Neuronal stem cell (in vitro differentiated cells): ENCODE results near the gene CCDC92. TPM values are rescaled to one million over a fixed set of nuclear protein-coding genes. Genes with fewer than 3 reads are reported as not detected.

Experiments
- DNase-seq: peaks from one replicate; pipeline ENCODE4 v3.0.0-alpha.2; 2013; ENCODE audit warnings: low spot score
- H2AFZ ChIP-seq: one replicate; pipeline ENCODE4 v1.6.1; 2013; ENCODE audit warnings: mild to moderate bottlenecking, low read length, inconsistent platforms
- H2AK5ac ChIP-seq: 2 replicates; pipeline ENCODE4 v1.6.1; 2013; ENCODE audit warnings: low read depth, mild to moderate bottlenecking, inconsistent platforms, low read length, moderate library complexity, mixed read lengths
- H2BK120ac ChIP-seq: 2 replicates; pipeline ENCODE4 v1.6.1; 2013; ENCODE audit warnings: low read depth, mild to moderate bottlenecking, inconsistent platforms, low read length, moderate library complexity, mixed read lengths
- H2BK12ac ChIP-seq: one replicate; pipeline ENCODE4 v1.6.1; 2013; ENCODE audit warnings: low read length, inconsistent platforms
- H2BK15ac ChIP-seq: 2 replicates; pipeline ENCODE4 v1.6.1; 2013; ENCODE audit warnings: mild to moderate bottlenecking, low read length, inconsistent platforms, mixed read lengths
- H2BK5ac ChIP-seq: one replicate; pipeline ENCODE4 v1.6.1; 2013; ENCODE audit warnings: inconsistent platforms, mild to moderate bottlenecking, low read length, moderate library complexity
- H3K14ac ChIP-seq: one replicate; pipeline ENCODE4 v1.6.1; 2013; ENCODE audit warnings: low read length, inconsistent platforms
- H3K18ac ChIP-seq: 2 replicates; pipeline ENCODE4 v1.6.1; 2013; ENCODE audit warnings: low read length, inconsistent platforms
- H3K23ac ChIP-seq: 2 replicates; pipeline ENCODE4 v1.6.1; 2013; ENCODE audit warnings: low read depth, mild to moderate bottlenecking, mixed read lengths, low read length, inconsistent platforms; ENCODE audit not compliant: poor library complexity
- H3K27ac ChIP-seq: replicated peaks from 3 replicates; pipeline ENCODE4 v1.5.1; 2013; ENCODE audit warnings: low read length, inconsistent platforms
- H3K27me3 ChIP-seq, 3 experiments: 2 replicates each; pipeline ENCODE4 v1.6.1; 2013; ENCODE audit warnings: low read length in 3 of 3, mild to moderate bottlenecking in 2 of 3, inconsistent platforms in 1 of 3, low read depth in 1 of 3, mixed read lengths in 1 of 3, moderate library complexity in 1 of 3; ENCODE audit not compliant: control insufficient read depth in 3 of 3, insufficient read depth in 3 of 3
- H3K36me3 ChIP-seq, 2 donors: replicated peaks in 1 of 2; 2 replicates each; pipeline ENCODE4 v1.6.1; 2013; ENCODE audit warnings: low read length in 2 of 2; ENCODE audit not compliant: control insufficient read depth in 2 of 2, insufficient read depth in 2 of 2
- H3K4ac ChIP-seq: 2 replicates; pipeline ENCODE4 v1.6.1; 2013; ENCODE audit warnings: inconsistent platforms, mild to moderate bottlenecking, low read length, moderate library complexity
- H3K4me1 ChIP-seq, 2 donors: 1 replicate in 1 of 2; 2 replicates in 1 of 2; pipeline ENCODE4 v1.6.1; 2013; ENCODE audit warnings: low read length in 2 of 2, low read depth in 1 of 2; ENCODE audit not compliant: control insufficient read depth in 2 of 2, insufficient read depth in 1 of 2
- H3K4me2 ChIP-seq: one replicate; pipeline ENCODE4 v1.6.1; 2013; ENCODE audit warnings: mild to moderate bottlenecking, low read length, inconsistent platforms; ENCODE audit not compliant: insufficient read depth, poor library complexity, severe bottlenecking
- H3K4me3 ChIP-seq, 2 donors: 2 replicates each; pipeline ENCODE4 v1.5.1; 2013; ENCODE audit warnings: low read length in 2 of 2, mild to moderate bottlenecking in 2 of 2, inconsistent platforms in 1 of 2, moderate library complexity in 1 of 2
- H3K79me1 ChIP-seq: one replicate; pipeline ENCODE4 v1.6.1; 2013; ENCODE audit warnings: low read depth, mild to moderate bottlenecking, inconsistent platforms, low read length, moderate library complexity
- H3K9ac ChIP-seq: one replicate; pipeline ENCODE4 v1.6.1; 2013; ENCODE audit warnings: mild to moderate bottlenecking, low read depth, low read length, inconsistent platforms; ENCODE audit not compliant: poor library complexity
- H3K9me3 ChIP-seq, 2 donors: replicated peaks in 1 of 2; 2 replicates each; pipeline versions ENCODE3 to v1.6.1; 2013; ENCODE audit warnings: low read length in 2 of 2, mild to moderate bottlenecking in 2 of 2, inconsistent platforms in 1 of 2, low read depth in 1 of 2, mixed read lengths in 1 of 2, moderate library complexity in 1 of 2; ENCODE audit not compliant: control insufficient read depth in 2 of 2, insufficient read depth in 1 of 2
- H4K8ac ChIP-seq: one replicate; pipeline ENCODE4 v1.6.1; 2013; ENCODE audit warnings: low read depth, mild to moderate bottlenecking, inconsistent platforms, low read length, moderate library complexity
- H4K91ac ChIP-seq: one replicate; pipeline ENCODE4 v1.6.1; 2013; ENCODE audit warnings: low read length, low read depth, mild to moderate bottlenecking, inconsistent platforms; ENCODE audit not compliant: poor library complexity
- WGBS, 2 donors: extraction: QIAGEN DNeasy Blood & Tissue Kit; methylation state at CpG; one replicate each; pipeline ENCODE4 v1.1.7; 2013; ENCODE audit warnings: missing lambda C conversion rate in 2 of 2, mixed read lengths in 1 of 2; ENCODE audit not compliant: insufficient read length in 2 of 2, insufficient replicate concordance in 1 of 2; ENCODE audit errors: extremely low coverage in 2 of 2; 5-methylcytosine and 5-hydroxymethylcytosine counted together
- polyA plus RNA-seq, 2 experiments: library from polyadenylated mRNA; stranded (reverse); fragments of 200-250 nt; gene quantifications; one replicate each; pipeline ENCODE4 v1.2.3, GENCODE V29; 2013

Gene CCDC92
- polyA plus RNA-seq (2013, experiment 1 of 2): 34.1 TPM
- polyA plus RNA-seq (2013, experiment 2 of 2): 32.6 TPM

- Histone ChIP-seq H3K4ac (no peak within 1 kb of the TSS), H3K4me1 (peaks cover 4 to 11% of the 10 kb centered on the region in 2 donors), H3K36me3 (peaks cover 8 to 41% of the 10 kb centered on the region in 2 donors), H3K9ac (peak within 1 kb of the TSS; percentile 75), H3K27me3 (peaks cover 0 to 6% (median 0%) of the 10 kb centered on the region in 3 experiments), H3K79me1 (peaks cover 4% of the 10 kb centered on the region), H4K91ac (no peak within 1 kb of the TSS), H2BK5ac (peak within 1 kb of the TSS; percentile 93), H3K4me2 (peak within 1 kb of the TSS; percentile 78), H2AK5ac (peak within 1 kb of the TSS; percentile 81), H3K18ac (peak within 1 kb of the TSS; percentile 96), H3K23ac (peak within 1 kb of the TSS; percentile 85), H3K27ac (peak within 1 kb of the TSS; percentile 87), H2AFZ (peak within 1 kb of the TSS; percentile 88), H3K14ac (peak within 1 kb of the TSS; percentile 89), H2BK120ac (peak within 1 kb of the TSS; percentile 94), H3K4me3 (peak within 1 kb of the TSS; percentile 64 to 95), H2BK15ac (peak within 1 kb of the TSS; percentile 81), H2BK12ac (peak within 1 kb of the TSS; percentile 41), H4K8ac (no peak within 1 kb of the TSS), H3K9me3 (no peaks in the 10 kb centered on the region)
- no CpG with 5 or more reads among the region's 138 CpGs for WGBS, 2 donors
- peak; percentile 95 for DNase-seq
Measured at GRCh38 chr12:123972457-123973401, at the start of gene CCDC92, which contains the start of gene ZNF664. TSS of gene CCDC92 (minus strand) at chr12:123972831. CDS start at chr12:123944305, 28,526 bp downstream. TSS of gene ZNF664 (plus strand) at chr12:123973215. CDS start at chr12:124012145, 38,930 bp downstream.

DNA sequence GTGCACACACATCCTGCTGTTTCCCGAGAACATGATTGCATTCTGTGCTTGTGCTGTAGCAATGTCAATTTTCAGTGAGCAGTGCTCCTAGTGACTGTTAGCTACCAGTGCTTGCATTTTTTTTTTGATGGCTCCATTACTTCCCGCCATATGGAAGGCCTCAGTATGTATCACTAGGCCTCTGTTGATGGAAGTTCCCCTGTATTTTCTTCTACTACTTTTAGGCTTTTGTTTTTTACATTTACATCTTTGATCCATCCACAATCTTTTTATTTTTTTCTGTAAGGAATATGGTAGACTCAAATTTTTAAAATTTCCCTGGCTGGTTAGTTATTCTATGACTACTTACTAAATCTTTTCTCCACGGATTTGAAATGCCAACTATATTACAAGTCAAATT, 49.5 kb upstream of the CCDC92 start:
- no peak for DNase-seq
- WGBS, 2 donors: no CpG with 5 or more reads among the region's 3 CpGs
- Histone ChIP-seq H3K79me1 (no peaks in the 10 kb centered on the region), H2BK5ac (no peak overlapping the region), H2AK5ac (no peak overlapping the region), H2BK120ac (no peak overlapping the region), H3K4me3 (no peak overlapping the region), H3K18ac (no peak overlapping the region), H4K8ac (no peak overlapping the region), H3K9me3 (peaks cover 0 to 4% of the 10 kb centered on the region in 2 donors), H3K27me3 (no peaks in the 10 kb centered on the region), H2AFZ (no peak overlapping the region), H3K9ac (no peak overlapping the region), H3K4me1 (peaks cover 3 to 10% of the 10 kb centered on the region in 2 donors), H3K27ac (no peak overlapping the region), H3K4ac (no peak overlapping the region), H2BK12ac (no peak overlapping the region), H3K36me3 (no peaks in the 10 kb centered on the region), H3K23ac (no peak overlapping the region), H3K14ac (no peak overlapping the region), H3K4me2 (no peak overlapping the region), H4K91ac (no peak overlapping the region), H2BK15ac (no peak overlapping the region)

DNA sequence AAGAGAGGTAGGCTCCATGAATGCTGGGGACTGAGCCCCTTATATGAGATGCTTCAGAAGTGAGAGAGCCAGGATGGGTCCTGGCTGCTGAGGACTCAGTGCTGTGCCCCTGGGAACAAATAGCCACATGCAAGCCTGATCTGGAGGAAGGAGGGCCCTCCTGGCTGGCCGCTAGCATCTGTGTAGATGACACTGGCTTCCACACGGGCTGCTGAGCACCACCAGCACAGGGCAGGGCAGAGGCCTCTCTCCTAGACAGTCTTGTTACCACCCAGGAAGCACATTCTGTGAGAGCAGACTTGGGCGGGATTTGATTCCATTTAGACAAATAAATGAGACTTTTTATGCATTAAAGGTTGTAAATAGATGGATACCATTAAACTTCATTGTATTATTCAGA, 48.4 kb upstream of the CCDC92 start:
- Histone ChIP-seq H3K79me1 (no peaks in the 10 kb centered on the region), H3K27ac (no peak overlapping the region), H2BK5ac (no peak overlapping the region), H3K4me1 (peaks cover 3 to 10% of the 10 kb centered on the region in 2 donors), H3K14ac (no peak overlapping the region), H3K4me3 (no peak overlapping the region), H4K91ac (no peak overlapping the region), H2AK5ac (no peak overlapping the region), H3K23ac (no peak overlapping the region), H3K9me3 (peaks cover 0 to 4% of the 10 kb centered on the region in 2 donors), H3K36me3 (no peaks in the 10 kb centered on the region), H2BK120ac (no peak overlapping the region), H2AFZ (no peak overlapping the region), H3K9ac (no peak overlapping the region), H2BK12ac (no peak overlapping the region), H3K4me2 (no peak overlapping the region), H2BK15ac (no peak overlapping the region), H4K8ac (no peak overlapping the region), H3K27me3 (no peaks in the 10 kb centered on the region), H3K4ac (no peak overlapping the region), H3K18ac (no peak overlapping the region)
- WGBS, 2 donors: no CpG with 5 or more reads among the region's 3 CpGs
- no peak for DNase-seq

DNA sequence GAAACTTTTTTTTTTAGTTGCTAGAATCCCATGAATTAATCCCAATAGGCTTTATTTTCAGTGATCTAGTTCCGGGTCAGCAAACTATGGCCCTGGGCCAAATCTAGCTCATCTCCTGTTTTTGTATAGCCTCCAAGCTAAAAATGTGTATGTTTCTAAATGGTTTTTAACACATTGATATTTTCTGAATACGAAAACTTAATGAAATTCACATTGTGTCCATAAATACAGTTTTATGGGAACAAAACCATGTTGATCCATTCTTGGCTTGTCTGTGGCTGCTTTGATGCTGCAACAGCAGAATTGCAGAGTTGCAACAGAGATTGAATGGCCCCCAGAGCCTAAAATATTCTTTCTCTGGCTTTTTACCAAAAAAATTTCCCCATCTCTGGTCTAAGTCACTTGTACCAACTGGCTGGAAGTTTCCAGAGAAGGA, 47.9 kb upstream of the CCDC92 start:
- Histone ChIP-seq H2AFZ (no peak overlapping the region), H3K9ac (no peak overlapping the region), H2AK5ac (no peak overlapping the region), H3K18ac (no peak overlapping the region), H3K4me3 (no peak overlapping the region), H4K91ac (no peak overlapping the region), H2BK12ac (no peak overlapping the region), H3K23ac (no peak overlapping the region), H3K27ac (no peak overlapping the region), H2BK120ac (no peak overlapping the region), H3K9me3 (peaks cover 0 to 2% of the 10 kb centered on the region in 2 donors), H2BK15ac (no peak overlapping the region), H3K14ac (no peak overlapping the region), H3K4me1 (peaks cover 2 to 5% of the 10 kb centered on the region in 2 donors), H2BK5ac (no peak overlapping the region), H3K4me2 (no peak overlapping the region), H3K36me3 (peaks cover 0 to 4% of the 10 kb centered on the region in 2 donors), H3K27me3 (no peaks in the 10 kb centered on the region), H3K79me1 (no peaks in the 10 kb centered on the region), H4K8ac (no peak overlapping the region), H3K4ac (no peak overlapping the region)
- no peak for DNase-seq
- no CpG with 5 or more reads among the region's 2 CpGs for WGBS, 2 donors
